ENCODE measurements around the gene AP1B1.

- TF ChIP-seq YY1 (IDR thresholded peaks at IDR 0.05; ENCODE audit: insufficient read depth, insufficient read length) (no peak), SUZ12 (IDR thresholded peaks at IDR 0.05; ENCODE audit: extremely low read depth, insufficient read depth, insufficient read length) (no peak)
These were observed 99.5 kb downstream of the AP1B1 start for GRCh38 chr22:29288837-29289236.

Data from NT2/D1 (cell line).